Measurements from ENCODE around the gene PRPF19.

PRPF19 gene

DNA sequence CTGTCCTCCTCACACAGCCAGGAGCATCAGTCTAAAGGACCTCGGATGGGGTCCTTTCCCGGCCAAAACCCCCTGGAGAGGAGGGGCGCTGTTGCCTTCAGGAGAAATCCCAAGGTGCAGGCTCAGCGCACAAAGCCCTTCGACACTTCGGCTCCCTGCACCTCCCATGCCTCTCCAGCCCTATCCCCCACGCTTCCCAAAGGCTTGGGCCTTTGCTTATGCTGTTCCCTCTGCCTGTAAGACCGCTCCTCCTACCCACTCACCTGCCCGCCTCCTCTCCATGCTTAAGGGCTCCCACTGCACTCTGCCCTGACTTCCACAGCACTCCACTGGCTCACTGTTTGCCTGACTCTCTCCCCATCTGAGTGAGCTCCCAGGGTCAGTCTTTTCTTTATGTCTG is 32.1 kb upstream of the PRPF19 start:
- DNase-seq, result no peak

DNA sequence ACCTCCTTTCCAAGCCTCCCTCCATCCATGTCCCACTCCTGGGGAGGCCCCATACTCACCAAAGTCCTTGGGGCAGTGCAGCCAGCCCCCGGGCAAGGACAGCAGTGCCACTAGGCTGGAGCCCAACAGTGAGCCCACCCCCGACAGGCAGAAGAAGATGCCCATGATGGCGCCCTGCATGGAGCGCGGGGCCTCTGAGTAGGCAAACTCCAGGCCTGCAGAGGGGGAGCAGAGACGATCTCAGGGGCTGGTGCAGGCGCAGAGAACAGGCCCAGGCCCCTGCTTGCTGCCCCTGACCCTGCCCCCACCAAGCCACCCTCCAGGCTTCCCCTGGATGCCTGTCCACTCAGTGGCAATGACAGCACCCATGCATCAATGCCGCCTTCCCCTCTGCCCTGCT is 31.4 kb upstream of the PRPF19 start:
- DNase-seq, result no peak

DNA sequence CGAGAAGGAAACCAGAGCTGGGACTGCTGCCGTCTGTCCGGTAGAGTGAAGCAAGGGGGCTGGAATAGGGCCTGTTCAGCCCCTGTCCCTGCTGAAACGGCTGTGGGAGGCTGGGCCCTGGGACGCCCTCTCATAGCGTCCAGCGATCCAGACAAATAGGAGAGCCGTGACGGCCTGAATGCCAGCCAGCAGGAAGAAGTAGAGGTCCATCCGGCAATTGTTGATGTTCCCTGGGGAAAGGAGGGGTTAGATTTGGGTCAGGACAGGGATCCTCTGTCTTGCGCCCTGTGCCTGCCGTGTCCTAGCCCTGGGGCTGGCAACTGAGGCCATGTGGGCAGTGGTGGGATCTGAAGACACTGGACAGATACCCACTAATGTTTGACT is 30.8 kb upstream of the PRPF19 start:
- no peak for DNase-seq

DNA sequence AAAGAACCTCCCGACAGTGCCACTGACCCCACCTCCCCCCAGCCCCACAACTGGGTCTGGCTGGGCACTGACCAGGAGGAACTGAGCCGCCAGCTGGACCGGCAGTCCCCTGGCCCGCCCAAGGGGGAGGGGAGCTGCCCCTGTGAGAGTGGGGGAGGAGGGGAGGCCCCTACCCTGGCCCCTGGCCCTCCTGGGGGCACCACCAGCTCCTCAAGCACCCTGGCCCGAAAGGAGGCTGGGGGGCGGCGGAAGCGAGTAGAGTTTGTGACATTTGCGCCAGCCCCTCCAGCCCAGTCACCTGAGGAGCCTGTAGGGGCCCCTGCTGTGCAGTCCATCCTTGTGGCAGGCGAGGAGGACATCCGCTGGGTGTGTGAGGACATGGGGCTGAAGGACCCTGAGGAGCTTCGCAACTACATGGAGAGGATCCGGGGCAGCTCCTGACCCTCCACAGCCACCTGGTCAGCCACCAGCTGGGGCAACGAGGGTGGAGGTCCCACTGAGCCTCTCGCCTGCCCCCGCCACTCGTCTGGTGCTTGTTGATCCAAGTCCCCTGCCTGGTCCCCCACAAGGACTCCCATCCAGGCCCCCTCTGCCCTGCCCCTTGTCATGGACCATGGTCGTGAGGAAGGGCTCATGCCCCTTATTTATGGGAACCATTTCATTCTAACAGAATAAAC is 30.2 kb upstream of the PRPF19 start:
- DNase-seq, result no peak

DNA sequence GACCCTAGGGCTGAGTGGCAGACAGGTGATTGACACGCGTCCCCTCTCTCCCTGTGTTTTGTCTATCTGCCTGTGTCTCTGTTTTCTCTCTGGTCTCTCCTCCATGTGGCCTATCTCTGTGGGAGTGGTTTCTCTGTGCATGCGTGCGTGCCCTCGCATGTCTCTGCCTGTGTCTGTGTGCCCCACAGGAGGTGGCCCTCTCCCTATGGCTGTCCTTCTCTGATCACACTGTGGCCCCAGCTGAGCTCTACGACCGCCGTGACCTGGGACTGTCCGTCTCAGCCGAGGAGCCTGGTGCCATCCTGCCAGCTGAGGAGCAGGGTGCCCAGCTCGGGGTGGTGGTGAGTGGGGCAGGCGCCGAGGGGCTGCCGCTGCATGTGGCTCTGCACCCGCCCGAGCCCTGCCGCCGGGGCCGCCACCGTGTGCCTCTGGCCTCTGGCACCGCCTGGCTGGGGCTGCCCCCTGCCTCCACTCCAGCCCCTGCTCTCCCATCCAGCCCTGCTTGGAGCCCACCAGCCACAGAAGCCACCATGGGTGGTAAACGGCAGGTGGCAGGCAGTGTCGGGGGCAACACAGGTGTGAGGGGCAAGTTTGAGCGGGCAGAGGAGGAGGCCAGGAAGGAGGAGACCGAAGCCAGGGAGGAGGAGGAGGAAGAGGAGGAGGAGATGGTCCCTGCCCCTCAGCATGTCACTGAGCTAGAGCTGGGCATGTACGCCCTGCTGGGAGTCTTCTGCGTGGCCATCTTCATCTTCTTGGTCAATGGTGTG is 29.5 kb upstream of the PRPF19 start:
- DNase-seq, result no peak

DNA sequence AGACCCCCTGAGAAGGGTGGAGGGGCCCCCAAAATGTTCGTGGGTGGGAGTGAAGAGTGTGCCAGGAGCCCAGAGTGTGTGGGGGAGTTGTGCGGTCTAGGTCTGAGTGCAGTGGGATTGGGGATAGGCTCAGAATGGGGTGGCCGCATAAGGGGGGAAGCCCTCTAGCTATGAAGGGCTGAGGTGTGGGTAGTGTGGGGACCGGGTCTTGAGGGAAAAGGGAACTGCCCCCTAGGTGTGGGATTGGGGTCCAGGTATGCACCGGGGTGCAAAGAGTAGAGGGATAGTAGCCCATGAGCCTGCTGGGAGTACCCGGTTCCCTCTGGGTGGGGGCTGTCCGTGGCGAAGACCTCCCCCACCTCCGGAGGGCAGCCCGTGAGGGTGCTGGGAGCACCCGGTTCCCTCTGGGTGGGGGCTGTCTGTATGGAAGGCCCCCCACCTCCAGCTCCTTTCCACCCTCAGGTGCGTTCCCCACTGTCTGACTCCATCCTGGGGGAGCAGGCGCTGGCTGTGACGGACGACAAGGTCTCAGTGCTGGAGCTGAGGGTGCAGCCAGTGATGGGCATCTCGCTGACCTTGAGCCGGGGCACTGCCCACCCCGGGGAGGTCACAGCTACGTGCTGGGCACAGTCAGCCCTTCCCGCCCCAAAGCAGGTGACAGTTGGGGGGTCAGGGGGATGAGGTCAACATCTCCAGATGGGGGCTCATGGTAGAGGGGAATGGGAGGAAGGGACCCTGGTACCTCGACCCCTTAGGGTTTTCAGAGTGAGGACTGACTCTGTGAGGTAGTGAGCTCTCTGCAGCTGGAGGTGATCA is 28.6 kb upstream of the PRPF19 start:
- DNase-seq, result no peak

DNA sequence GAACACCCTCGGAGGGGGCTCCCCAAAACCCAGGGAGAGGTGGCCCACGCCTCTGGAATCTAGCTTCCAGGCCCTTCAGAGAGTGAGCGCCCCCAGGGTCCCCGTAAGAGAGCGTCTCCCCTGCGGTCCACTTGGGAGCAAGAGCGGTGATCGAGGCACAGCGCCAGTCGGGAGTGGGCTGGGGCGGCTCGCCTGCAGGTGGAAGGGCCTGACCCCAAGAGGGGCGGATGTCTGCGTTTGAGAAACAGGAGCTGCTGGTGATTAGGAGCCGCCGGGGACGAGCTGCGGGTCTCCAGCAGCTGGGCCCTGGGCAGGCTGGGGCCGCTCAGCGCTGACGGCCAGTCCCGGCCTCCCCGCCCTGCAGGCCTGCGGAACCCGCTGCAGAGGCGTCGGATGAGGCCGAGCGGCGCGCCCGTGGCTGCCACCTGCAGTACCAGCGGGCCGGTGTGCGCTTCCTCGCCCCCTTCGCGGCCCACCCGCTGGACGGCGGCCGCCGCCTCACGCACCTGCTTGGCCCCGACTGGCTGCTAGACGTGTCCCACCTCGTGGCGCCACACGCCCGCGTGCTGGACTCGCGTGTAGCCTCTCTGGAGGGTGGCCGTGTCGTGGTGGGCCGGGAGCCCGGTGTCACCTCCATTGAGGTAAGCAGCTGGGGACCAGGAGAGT is 27.9 kb upstream of the PRPF19 start:
- no peak for DNase-seq

DNA sequence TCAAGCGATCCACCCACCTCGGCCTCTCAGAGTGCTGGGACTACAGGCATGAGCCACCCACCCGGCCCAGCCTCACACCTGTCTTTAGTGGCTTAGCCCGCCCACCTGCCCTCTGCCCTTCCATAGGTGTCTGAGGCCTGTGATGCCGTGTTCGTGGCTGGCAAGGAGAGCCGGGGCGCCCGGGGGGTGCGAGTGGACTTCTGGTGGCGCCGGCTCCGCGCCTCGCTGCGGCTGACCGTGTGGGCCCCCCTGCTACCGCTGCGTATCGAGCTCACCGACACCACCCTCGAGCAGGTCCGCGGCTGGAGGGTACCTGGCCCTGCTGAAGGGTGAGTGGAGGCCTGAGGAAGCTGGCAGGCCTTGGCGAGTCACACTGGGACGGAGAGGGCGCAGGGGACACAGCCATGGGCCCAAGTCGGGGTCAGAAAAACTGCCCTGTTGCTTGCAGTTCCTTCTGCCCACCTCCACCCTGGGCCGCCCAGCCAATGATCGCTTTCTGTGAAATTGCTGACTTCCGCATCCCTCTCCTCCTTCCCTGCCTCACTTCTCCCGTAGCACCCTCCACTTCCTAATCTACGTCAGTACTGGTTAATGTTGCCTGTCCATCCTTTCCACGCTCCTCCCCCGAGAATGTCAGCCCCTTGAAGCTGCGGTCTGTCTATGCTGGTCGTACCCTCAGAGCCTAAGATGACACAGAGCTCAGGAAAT is 27.2 kb upstream of the PRPF19 start:
- no peak for DNase-seq

DNA sequence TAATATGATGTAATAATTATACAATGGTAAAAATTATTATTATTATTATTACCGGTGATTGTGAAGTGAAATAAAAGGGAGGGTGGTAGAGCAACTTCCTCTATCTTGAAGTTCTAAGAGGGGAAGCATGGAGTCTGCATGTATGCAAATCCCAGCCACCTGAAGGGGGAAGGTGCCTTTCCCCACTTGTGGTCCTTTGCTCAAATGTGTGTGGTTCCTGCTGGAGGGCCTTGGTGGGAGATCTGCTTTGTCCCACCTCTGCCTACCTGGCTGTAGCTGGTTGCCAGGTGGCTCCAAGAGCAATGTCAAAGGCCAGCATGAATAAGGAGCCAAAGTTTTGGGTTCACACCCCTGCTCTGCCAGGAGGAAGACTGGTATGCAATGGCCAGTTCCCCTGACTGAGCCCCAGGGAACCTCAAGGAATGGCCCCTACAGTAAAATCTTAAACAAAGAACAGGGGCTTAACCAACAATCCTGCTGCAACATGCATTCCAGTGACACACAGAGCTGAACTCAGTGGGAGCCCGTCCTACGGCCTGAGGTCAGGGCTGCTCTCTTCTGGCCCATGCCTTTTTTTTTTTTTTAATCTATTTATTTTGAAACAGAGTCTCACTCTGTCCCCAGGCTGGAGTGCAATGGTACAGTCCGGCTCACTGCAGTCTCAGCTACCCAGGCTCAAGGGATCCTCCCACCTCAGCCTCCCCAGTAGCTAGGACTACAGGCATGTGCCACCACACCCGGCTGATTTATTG is 26.4 kb upstream of the PRPF19 start:
- no peak for DNase-seq

DNA sequence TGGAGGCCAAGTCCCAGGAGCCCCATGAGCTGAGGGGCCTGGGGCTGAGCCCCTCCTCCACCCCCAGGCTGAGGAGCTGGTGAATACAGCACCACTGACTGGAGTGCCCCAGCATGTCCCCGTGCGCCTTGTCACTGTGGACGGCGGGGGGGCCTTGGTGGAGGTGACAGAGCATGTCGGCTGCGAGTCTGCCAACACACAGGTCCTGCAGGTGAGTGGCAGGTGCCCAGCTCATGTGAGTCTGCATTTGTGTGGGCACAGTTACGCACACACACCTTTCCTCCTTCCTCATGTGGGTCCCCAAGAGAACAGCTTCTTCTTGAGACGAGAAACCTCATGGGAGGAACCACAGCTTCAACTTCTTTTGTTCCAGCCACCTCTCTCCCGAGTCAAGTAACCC is 25.5 kb upstream of the PRPF19 start:
- DNase-seq, result no peak

DNA sequence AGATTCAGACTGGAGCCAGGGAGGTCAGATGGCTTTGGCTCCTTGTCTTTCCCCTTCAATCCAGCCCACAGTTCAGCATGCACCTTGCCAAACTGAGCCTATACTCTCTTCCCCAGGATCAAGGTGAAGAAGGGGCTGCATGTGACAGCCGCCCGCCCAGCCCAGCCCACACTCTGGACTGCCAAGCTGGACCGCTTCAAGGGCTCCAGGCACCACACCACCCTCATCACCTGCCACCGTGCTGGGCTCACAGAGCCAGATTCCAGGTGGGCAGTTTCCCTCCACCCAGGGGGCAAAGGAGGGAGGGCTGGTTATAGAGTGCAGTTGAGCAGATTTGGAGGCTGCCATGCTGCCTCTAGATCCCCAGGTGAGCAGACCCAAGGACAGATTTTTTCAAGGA is 24.0 kb upstream of the PRPF19 start:
- no peak for DNase-seq

DNA sequence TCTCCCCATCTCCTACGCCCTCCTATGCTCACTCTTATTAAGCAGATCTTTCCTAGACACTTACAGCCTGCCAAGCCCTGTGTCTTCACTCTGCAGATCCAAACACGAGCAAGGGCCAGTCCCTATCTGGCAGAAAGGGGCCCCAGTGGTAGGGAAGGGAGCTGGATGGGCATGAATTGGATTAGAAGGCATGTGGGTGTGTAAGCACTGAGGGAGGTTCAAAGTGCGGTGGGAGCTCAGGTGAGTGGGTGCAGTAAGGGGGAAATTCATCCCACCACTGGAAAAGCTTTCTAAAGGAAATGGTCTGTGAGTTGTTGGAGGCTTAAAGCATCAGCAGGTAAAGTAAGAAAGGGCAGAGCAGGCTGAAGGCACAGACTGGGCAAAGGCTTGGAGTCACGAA is 23.4 kb upstream of the PRPF19 start:
- DNase-seq, result no peak

DNA sequence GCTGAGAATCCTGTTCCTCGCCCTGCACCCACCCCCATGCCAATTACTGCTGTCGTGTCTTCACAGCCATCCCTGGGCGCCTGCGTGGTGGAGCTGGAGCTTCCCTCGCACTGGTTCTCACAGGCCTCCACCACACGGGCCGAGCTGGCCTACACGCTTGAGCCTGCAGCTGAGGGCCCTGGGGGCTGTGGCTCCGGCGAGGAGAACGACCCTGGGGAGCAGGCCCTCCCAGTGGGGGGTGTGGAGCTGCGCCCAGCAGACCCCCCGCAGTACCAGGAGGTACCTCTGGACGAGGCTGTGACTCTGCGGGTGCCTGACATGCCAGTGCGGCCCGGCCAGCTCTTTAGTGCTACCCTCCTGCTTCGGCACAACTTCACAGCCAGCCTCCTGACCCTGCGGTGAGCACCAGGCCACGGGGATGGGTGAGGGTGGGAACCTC is 22.2 kb upstream of the PRPF19 start:
- peak in 1 of 58 donors; percentile 15 for DNase-seq

DNA sequence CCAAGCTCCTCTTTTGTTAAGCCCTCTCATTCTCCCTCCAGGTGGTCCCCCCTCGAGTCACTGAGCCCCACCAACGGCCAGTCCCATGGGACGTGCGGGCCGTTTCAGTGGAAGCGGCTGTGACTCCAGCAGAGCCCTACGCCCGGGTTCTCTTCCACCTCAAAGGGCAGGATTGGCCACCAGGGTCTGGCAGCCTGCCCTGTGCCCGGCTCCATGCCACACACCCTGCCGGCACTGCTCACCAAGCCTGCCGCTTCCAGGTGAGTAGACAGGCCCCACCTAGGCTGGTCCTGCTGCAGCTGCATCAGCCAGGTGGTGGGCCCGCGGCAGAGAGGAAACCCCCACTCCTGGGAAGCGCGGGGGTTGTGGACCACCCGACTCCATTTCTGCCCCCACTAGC is 21.2 kb upstream of the PRPF19 start:
- DNase-seq, result no peak

DNA sequence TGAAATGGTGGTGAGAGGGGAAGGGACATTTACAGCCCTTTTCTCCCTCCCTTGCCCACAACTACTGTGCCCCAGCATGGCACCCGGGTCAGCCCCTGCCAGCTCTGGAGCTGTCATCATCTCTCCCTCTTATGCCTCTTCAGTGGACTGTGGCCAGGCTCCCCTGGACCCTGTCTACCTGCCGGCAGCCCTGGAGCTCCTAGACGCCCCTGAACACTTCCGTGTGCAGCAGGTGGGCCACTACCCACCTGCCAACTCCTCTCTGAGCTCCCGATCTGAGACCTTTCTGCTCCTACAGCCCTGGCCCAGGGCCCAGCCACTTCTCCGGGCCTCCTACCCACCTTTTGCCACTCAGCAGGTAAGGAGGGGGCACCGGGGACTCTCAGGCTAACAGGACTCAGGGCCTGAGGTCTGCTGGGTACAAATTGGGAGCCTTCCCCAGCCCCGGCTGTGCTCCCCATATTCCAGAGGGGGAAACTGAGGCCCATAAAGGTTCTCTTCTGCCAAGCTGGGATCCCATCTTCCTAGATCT is 20.7 kb upstream of the PRPF19 start:
- DNase-seq, result no peak

DNA sequence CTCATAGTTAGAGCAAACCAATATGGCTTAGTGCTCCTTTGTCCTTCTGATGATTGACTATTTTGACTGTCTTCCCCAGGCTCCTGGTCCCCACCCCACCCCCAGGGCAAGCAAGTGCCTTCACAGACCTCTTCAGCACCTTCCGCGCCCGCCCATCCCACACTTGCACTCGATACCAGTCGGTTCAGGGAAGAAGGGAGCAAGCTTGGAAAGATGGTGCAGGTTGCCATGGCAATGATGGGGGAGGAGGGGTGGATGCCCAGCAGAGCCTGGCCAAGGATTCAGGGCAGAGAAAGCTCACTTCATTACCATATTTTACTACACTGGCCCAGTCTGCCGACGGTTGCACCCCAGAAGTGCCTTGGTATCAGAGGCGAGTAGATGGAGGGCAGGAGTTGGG is 20.1 kb upstream of the PRPF19 start:
- peak in 22 of 58 donors; percentile 10 to 70 (median 42) for DNase-seq

DNA sequence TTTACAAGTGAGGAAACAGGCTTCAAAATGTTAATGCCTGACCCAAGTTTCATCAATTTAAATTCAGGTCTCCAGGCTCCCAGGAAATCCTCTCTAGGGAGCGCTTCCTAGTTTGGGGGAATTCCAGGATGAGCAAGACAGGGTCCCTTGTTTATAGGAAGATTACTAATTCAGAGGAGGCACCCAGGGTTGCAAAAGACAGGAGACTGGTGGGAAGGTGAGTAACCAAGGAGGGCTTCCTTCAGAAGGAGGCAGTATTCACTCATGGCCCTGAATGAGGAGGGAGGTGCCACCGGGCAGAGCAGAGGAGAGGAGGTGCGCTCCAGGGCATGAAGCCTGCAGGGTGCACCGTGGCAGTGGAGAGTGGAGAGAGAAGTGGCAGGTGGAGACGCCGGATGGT is 19.5 kb upstream of the PRPF19 start:
- no peak for DNase-seq

DNA sequence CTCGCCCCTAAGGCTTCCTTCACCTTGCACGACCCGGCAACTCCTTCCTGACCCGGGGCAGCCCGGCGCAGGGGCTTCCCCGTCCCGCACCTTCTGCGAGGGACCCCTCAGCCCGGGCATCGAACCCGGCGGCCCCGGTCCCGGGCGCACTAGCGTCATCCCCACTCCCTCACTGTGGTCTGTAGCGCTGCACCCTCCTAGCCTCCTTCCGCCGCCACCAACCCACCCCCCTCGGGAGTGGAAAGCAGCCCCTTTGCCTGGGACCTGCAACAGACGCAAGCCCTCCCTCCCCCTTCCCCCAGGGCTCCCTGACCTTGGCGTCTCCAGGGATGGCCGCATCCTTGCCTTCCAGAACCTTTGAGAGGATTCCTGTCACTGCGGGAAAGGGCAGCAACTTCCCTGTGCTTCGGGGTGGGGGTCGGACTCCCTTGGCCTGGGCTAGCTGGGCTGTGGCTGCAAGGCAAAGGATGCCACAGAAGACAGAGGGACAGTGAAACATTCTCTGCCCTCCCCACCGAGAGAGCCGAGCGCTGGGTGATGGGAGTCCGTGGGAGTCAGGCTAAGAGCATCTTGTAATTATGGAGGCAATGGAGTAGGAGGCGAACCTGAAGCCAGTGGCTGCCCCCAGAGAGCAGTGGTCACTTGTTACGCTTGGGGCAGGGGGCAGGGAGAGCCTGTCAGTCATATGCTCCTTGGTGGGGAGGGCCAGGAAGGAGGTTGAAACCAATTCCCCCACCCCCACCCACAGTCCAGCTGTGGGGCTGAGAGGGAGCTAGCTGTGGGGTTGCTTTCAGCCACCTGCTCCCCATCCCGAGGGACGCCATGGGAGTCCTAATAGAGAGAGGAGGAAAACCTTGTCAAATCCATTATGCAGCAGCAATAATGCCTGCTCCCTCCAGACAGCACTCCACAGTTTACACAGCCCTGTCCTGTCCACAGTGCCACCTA is 18.8 kb upstream of the PRPF19 start:
- DNase-seq, result peak in 5 of 58 donors; percentile 11 to 60 (median 49)

Data from anterior cingulate cortex (tissue), 58 donors.